D341Med (cell line): Measurements from ENCODE around the gene ATP1B4.
A peak's percentile ranks its signal among the peaks of the same experiment; 100 is the strongest.
"Not testable (repeated sequence)": the region's sequence is repeated elsewhere in the genome, so short reads cannot be mapped to it uniquely, and the experiment has no call there.

Source experiments
- DNase-seq: peaks from one replicate; pipeline ENCODE4 v3.0.0; 2012; ENCODE audit warnings: low spot score

ATP1B4 gene

GRCh38 chrX:120361764-120362305, at the start of gene ATP1B4:
Gene ATP1B4 (plus strand): TSS chrX:120362089. CDS start chrX:120362169, 80 bp downstream.
- DNase-seq, result no peak

DNA sequence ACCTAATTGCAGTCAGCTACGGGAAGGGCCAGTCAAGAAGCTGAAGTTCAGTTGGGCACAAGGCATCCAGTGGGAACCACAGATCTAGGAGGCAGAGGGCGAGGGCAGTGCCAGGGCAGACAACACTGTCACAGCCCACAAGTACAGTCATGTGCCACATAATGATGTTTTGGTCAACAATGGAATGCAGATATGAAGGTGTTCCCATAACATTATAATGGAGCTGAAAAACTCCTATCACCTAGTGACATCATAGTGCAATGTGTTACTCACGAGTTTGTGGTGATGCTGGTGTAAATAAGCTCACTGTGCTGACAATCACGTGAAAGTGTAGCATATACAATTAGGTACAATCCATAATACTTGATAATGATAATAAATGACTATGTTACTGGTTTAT, 46.1 kb upstream of the ATP1B4 start:
- DNase-seq, result no peak

DNA sequence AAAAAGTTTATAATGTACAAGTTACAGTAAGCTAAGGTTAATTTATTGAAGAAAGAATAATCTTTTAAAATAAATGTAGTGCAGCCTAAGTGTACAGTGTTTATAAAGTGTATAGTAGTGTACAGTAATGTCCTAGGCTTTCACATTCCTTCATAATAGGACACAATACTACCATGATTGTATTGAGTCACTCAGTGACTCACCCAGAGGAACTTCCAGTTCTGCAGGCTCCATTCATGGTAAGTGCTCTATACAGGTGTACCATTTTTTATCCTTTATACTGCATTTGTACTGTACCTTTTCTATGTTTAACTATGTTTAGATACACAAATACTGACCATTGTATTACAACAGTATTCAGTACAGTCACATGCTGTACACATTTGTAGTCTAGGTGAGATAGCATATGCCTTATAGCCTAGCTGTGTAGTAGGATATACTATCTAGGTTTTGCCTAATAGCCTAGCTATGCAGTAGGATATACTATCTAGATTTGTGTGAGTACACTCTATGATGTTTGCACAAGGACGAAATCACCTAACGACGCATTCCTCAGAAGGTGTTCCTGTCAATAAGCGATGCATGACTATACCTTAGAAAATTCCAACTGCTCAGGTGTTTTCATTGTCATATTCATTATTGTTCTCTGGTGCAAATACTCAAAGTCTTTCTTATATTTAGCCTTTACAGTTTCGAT, 45.2 kb upstream of the ATP1B4 start:
- DNase-seq, result no peak

DNA sequence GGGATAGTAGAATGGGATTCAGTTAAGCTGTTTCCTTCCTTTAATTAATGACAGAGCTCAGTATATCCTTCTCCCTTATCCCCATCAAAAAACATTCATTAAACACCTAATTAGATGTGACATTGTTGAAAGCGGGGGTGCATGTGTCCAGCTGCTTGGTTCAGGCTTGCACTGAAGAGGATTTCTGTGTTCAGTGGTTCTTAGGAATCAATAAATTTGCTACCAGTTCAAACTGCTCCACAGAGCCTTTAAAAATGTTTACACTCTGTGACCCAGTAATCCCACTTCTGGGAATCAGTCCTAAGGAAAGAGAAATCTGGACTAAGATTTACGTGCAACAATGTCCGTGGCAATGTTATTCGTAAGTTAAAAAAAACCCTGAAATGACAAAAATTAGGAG, 43.5 kb upstream of the ATP1B4 start:
- DNase-seq, result no peak

DNA sequence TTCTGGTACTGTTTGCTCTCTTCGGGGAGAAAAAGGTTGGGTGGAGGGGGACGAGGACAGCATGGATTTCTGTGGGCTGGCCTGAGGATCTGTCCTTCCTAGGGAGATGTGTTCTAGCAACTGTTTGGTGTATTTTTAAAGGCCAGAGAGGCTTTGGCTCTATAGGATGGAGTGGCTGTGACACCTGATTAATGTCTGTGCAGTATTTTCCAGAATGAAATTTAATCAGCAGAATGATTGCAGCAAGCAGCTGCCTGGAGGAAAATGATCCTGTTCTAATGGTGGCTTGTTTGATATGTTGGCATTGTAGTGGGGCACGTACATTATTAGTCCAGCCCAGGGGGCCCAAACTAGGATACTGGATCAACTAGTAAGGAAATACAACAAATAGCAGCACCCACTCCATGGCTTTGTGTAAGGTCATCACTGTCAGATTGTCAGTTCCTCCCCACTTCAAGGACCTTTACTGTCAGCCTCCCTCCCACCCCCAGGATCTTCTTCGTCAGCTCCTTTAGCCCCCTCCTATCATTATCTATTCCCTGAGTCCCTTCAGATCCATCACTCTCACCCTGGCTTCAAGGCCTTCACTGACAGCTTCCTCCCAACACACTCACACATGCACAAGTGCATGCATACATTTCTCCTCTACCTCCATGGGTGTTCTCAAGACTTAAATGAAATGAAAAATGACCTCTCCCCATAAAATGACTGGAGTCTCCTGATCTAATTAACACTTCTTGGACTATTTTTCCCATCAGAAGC, 40.2 kb upstream of the ATP1B4 start:
- DNase-seq, result no peak

- DNase-seq, result no peak
Observed at GRCh38 chrX:120331116-120331515, 30.8 kb upstream of the ATP1B4 start.

DNA sequence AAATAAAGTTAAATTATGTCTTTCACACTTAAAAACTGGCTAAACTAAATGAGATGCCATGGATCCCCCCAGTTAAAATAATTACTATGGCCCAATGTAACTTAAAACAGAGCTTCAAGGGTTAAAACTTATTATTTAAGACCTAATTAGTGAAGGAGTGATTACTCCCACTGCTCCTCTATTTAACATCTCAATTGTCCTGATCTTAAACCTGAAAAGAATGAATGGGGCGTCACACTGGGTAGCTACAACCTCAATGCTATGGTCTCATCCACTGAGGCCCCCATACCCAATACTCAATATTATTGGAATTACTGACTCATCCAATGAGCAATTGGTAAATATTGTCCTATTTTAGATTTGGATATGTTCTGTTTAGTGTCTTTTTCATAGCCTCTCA, 29.5 kb upstream of the ATP1B4 start:
- DNase-seq, result no peak

- peak; percentile 33 for DNase-seq
Observed at GRCh38 chrX:120334151-120334550, 27.7 kb upstream of the ATP1B4 start.

DNA sequence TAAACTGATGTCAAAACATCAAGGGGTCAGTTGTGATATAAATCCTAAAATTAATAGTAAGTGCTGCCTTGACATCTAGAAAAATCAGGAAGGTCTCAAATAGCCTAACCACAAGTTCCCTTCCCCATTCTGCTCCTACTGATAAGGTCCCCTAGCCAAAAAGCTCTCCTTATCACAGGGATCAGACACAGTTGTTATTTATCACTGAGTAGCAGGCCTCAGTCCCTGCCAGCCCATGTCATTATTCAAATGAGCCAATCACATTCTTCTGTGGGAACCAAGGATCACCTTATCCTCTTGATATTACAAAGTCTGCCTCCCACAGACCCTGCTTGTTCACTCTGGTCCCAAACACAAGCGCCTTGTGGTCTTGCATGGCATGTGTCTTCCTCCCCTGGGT, 27.3 kb upstream of the ATP1B4 start:
- no peak for DNase-seq

- no peak for DNase-seq
Observed at GRCh38 chrX:120335289-120335688, 26.6 kb upstream of the ATP1B4 start.

GRCh38 chrX:120336899-120337298, 25.0 kb upstream of the ATP1B4 start:
- DNase-seq, result no peak

DNA sequence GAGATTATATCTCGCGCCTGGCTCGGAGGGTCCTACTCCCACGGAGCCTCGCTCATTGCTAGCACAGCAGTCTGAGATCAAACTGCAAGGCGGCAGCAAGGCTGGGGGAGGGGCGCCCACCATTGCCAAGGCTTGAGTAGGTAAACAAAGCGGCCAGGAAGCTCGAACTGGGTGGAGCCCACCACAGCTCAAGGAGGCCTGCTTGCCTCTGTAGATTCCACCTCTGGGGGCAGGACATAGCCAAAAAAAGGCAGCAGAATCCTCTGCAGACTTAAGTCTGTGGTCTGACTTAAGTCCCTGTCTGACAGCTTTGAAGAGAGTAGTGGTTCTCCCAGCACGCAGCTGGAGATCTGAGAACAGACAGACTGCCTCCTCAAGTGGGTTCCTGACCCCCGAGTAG, 17.3 kb upstream of the ATP1B4 start:
- DNase-seq, result not testable (repeated sequence)

DNA sequence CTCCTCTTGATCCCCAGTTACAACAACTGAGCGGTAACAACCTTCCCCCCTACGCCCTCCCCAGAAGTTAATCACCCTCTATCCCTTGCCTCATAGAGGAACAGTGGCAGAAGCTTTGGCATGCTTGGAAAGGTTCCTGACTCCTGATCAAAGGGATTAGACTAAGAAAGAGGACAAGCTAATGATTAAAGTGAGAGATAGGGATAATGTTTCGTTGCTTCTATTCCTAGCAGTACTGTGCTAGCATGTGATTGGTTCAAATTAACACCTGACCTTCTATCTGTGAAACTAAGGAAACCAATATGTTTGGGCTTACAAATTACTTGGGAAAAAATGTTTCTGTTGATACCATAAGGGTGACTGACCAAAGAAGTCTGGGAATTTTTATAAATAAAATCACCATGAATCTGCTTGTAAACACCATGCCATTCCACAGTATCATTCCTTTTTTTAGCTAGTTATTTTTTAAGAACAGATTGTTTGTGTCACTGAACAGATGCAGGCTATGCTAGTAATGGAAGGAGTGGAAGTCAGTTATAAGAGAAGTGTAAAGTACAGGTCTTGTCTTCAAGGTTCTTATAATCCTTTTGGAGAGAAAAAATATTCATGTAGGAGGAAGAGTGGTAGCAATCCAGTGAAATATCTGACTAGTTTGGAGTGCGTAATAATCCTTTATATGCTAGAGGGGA, 11.3 kb upstream of the ATP1B4 start:
- peak; percentile 38 for DNase-seq

DNA sequence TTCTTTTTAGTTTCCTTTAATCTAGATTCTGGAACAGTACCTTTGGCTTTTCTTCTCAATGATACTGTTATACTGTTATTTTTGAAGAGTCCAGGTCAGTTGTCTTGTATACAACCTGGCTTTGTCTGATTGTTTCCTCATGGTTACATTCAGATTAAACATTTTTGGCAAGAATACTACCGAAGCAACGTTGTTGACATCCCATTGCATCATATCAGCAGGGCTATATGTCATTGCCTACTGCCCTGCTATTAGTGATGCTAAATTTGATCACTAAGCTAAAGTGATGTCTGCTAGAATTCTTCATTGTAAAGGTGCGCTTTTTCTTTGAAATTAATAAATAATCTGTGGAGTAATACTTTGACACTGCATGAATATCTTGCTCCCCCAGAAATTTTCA, 5.8 kb upstream of the ATP1B4 start:
- no peak for DNase-seq

DNA sequence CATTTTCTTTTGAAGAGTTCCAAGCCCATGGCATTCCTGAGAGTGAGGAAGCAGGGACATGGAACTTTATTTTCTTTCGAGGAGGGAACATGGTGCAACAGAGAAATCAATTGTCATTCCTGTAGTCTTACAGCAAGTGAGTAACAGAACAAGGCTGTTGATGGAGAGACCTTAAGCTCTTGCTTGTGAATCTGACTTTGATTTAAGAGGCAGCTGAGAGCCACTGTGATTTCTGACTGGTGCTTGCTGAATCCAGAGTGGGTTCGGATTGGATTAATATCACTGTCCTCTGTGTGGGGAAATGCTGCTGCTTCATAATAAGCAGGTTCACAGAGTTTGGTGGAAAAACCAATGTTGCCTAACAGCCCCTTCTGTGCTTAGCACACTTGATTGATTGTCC, 4.7 kb upstream of the ATP1B4 start:
- no peak for DNase-seq

DNA sequence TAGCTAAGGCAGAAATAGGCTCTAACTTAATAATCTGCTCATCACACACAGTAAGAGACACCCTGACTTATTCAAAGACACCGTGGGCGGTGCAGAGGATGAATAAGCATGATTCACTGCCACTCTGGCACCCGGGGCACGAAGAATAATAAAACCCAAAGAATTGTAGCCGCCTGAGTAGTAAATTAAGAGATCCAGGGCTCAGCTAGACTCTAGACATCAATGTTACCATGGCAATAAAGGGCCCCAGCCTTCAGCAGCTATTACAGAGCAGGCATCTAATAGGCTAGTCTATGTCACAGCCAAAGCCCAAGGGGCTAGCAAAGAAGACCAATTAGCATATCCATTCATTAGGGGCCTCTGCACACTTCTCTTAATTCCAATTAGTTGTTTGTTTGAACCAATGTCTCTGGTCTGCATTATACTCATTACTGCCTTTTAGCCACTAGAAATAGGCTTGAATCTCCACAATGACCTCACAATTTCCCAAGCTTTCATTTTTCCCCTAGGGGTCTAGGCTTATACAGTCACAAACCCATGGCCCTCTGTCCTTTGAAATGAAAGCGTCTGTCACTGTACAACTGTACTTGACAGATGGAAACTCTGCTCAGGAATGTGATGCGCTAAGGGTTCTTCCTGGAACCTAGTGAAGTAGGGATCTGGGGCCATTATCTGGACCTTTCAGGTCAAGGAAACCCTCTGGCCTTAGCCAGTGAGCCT, 3.0 kb upstream of the ATP1B4 start:
- DNase-seq, result peak; percentile 33

DNA sequence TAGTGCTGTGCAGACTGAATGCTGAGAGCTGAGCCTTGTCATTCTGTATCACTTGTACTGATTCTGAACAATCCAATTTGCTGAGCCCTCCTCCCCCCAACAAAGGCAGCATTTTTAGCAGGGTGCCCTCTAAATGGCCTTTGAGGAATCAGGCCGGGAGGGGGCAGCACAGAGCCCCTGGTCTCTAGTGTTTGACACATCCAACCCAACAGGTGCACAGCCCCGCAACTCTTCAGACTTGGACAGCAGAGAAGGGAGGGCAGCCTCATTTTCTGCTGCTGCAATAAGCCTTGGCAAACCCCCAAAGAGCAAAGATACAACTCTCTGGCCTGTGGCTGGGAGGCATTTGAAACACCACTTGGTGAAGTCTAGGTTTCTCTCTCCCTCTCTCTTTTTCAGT, 3.4 kb downstream of the ATP1B4 start:
- peak; percentile 54 for DNase-seq

GRCh38 chrX:120365968-120366367, 4.1 kb downstream of the ATP1B4 start:
- DNase-seq, result no peak

- DNase-seq, result no peak
Observed at GRCh38 chrX:120366794-120367193, 4.9 kb downstream of the ATP1B4 start.

- DNase-seq, result no peak
Observed at GRCh38 chrX:120367402-120368109, 5.7 kb downstream of the ATP1B4 start.

DNA sequence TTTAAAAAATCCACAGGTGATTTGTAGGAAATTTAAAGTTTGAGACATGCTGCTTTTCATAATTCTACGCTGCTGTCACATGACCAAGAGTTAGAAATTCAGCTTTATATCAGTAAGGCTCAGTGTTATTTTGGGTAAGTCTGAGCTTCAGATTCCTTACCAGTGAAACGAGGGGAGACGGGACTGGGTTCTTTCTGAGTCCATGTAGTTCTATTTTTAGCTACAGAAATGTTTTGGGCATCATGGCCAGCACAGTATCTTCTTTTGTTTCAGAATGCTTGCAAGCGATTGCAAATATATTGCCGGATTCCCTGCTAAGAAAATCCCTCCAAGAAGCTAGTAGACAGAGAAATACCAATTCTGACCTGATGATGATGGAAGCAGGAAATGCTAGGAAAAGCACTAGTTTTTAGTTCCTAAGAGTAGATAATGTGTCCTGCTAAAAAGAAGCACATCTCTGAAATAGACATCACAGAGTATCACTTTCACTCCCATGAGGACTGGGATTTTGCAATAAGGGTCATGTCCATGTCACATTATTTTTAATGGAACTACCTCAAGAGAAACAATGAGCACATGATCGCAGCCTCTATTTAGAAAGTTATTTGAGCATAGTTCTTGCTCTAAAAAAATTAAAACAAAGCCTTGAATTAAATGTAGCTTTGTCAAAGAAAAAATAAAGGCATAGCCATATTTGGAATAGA, 10.9 kb downstream of the ATP1B4 start:
- DNase-seq, result no peak
